ENCODE data around the gene POLR1A.

Gene POLR1A

DNA sequence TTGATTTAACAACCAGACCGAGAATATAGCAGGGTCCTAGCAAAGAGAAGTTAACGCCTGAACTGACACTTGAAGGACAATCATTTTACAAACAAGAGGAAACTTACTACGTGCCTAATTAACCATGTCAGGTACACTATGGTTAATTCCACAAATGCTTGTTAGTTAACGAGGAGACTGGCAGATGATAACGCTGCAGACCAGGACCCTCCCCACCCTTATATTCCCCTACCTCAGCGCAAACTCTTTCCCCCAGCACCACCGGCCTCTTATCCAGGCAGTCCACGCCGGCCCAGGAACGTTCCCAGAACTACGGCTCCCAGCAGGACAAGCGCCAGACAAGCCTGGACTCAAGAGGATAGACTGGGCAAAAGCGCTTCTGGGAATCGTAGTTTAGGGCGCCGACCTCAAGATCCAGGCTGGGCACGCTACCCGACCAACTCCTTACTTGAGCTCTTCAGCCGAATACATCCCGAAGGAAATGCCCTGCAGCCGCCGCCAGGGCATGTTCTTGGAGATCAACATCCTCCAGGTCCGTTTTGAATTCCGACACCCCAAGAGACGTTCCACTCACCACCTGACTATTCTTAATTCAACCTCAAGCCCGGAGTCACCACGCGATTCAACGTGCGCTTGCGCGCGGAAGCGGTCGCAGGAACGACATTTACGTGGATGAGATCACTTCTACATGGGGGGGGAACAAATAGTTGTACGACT lies at the start of gene POLR1A:
Gene POLR1A (minus strand): TSS at position 635 of the 717 bp plus-strand sequence. CDS start 110 bp downstream, at position 525.
- peak; percentile 82 to 85 for DNase-seq

DNA sequence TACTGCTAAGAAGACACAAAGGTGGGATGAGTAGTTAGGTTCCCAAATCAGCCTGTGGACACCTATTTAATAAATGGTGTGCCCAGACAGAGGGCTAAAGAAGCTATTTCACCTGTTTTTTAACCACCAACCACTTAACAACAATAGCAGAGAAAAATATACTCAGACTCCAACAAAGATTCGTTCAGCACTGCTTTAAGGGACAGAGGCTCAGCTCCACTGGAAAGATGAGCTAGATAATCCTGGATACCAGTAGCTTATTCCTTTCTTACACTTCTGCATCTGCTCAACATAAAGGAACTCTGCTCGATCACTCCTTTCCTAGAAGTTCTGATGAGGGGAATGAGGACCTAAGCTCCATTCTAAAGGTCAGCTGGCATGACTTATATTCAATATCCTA lies 44.8 kb upstream of the POLR1A start:
- DNase-seq: no peak

DNA sequence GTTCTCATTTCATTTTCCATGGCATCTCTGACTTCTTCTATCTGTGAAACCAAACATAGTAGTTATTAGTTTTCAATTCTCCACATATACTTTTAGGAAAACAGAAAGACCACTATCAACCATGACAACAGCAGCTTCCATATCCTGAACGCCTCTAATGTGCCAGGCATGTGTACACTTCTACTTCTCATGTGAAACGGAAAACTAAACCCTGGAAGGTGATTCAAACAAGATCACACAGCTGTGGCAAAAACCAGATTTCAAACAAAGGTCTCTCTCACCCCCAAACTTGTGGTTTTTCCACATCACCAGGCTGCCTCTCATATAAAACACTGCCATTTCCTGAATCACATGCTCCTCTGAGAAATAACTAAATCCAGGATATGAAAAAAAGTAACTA lies 42.1 kb upstream of the POLR1A start:
- no peak for DNase-seq

DNA sequence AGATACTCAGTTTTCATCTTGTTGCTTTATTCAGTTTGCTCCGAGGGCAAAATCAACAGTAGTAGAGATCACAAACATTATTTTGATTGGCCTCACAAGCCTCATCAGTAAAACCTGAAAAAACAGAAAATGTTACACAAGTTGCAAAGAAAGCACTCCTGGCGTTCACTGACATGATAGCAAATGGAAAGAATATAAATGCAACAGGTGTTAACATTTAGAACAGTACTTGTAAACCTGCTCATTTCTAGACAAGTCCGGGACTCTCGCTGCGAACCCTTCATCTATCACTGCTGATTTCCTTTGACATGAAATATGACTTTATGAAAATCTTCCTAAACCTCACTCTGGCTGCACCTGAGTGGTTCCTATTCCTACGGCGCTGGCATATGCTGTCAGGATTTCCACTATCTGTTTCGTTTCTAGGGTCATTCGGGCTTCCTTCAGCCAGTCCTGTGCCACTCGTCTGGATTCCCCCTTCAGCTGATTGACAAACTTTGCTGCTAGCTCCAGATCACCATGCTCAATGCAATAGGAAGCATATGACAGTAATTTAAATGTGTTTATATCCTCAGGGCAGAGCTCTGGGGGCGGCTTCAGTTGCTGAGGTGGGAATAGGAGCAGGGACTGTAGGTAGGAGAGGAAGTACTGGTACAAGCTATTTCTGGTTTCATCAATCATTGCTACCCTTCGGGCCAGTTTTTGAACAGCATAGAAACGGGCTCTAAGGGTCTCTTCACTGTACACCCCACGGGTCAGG lies 38.4 kb upstream of the POLR1A start:
- no peak for DNase-seq

DNA sequence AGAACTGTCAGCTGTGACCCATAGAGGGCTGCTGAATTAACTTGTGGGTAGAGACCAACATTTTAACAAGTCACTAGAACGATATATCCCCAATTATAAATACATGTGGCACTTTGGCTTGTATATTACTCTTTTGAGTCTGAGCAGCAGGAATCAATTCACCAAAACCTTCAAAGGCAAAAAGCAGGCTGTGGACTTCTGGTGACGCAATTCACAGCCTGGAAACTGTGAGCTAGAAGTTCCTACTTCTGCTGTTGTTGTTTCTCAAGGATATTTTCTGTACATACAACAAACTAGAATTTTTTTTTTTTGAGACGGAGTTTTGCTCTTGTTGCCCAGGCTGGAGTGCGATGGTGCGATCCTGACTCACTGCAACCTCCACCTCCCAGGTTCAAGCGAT lies 37.6 kb upstream of the POLR1A start:
- DNase-seq: no peak

DNA sequence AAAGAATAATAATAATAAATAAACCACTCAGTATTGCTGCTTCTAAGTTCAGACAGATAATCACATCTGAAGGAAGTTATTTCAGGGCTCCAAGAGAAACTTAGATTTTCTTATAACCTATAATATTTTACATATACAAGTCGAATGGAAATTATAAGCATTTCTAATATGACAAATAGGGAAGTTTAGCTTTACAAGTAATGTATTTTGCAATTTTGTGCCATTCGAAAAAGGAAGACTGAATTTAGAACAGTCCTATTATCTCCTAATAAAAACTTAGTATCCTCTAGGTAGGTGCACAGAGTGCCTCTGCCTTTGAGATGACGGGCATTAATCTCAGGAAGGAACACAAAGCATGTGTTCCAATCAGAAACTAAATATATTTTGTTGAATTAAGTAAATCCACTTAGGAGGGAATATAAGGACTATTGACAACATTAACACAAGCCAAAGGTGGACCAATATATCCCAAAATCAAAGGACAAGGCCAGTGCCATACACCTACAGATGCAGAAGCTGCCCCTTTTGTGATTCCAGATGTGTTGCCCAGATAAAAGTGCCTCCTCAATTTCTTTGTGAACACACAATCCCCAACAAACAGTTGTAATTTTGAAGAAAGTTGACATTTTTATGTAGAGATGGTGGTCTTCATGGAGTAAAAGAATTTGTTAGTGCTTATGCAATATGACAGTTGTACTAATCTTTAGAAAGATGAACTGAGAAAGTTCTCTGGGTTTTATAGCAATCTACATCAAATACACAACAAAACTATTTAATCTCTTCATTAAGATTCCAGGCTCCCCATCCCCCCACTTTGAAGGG lies 37.0 kb upstream of the POLR1A start:
- DNase-seq: no peak

DNA sequence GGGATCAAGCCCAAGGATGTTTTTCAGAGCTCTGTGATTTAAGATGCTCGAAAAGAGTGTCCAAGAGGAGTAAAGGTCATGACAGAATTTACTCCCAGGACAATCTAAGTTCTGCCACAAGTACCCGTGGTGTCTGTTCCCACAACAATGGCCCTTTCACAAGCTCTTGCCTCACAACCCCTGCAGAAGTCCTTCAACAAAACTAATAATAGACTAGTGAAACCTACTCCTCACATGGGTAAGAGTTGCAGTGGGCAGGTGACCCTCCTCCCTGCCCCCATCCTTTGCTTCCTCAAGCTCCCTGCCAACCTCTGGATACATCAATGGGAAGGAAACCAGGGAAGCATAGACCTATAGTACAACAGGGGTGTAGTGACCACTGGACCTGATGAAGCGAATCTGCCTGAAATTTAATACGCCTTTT lies 35.3 kb upstream of the POLR1A start:
- DNase-seq: no peak

DNA sequence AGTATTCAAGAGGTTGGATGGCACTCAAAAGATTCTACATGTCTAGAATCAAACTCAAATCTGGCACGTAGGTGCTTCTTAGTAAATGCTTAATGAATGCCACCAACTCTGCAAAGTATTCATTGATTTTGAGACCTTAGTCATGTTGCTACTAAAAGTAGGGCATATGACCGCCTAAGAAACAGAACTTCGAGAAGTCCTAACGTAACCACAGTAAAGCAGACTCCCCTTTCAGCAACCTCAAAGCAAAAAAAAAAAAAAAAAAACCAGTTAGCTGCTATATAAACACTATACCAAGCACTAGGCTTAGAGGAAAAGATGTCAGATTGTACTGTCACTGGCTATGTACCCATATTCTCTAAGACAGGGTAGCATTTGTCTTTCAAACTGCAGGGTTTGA lies 34.3 kb upstream of the POLR1A start:
- DNase-seq: no peak

DNA sequence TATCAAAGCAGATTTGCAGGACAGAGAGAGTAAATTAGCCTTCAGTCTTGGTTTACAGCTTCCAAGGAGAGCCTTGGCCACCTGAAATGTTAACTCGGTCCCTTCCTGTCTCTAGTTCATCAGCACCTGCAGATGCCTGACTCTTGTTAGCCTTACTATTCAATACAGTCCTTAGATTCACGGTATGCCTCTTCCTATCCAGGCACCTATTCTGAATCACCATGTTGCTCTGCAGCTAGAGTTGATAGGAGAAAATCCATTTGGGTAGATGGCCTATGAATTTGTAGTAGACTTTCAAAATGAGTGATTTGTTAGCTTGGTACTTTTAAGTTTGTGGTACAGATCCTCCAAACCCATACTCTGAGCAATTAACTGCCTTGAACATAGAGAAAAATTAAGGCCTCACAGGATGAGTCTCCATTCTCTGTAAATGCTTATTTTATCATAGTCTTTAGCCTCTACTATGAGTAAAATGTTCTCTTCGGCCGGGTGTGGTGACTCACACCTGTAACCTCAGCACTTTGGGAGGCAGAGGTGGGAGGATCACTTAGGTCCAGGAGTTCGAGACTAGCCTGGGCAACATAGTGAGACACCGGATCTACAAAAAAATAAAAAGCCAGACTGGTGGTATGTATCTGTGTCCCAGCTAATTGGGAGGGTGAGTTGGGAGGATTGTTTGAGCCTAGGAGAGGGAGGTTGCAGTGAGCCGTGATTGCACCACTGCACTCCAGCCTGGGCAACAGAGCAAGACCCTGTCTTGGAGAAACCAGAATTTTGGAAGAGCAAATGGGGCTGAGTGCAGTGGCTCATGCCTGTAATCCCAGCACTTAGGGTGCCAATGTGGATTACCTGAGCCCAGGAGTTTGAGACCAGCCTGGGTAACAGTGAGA lies 33.3 kb upstream of the POLR1A start:
- no peak for DNase-seq

DNA sequence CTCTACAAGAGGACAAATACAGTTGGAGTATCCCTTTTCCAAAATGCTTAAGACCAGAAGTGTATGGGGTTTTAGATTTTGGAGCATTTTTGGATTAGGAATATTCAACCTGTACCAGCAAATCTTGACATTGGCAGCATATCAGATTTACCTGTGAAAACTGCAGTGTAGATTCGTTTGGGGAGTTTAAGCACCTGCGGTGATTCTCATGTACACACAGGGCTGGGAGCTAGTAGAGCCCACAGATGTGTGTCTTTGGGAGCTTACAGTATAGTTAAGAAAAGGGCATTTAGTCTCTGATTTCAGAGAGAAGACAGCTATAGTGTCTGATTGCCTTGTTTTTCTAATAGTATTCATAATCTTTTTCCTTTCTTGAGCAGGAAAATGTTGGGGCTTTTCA lies 30.5 kb upstream of the POLR1A start:
- DNase-seq: no peak

DNA sequence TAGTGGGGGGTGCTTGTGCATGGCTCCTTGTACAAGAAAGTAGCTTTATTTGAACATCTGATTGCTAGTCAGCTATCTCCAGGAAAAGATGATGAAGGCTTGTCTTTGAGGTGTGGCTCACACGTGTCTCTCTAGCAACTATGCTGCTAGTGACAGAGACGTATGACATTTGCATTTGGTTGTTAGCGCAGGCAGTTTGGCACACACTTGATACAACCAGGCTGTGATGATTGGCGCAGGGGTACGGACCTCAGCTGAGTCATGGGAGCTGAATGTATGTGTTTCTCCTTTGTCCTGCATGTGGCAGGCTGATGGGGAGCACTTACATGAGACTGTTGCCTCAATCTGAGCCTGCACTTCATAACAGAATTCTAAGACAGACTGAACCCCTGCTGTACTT lies 30.0 kb upstream of the POLR1A start:
- no peak for DNase-seq

DNA sequence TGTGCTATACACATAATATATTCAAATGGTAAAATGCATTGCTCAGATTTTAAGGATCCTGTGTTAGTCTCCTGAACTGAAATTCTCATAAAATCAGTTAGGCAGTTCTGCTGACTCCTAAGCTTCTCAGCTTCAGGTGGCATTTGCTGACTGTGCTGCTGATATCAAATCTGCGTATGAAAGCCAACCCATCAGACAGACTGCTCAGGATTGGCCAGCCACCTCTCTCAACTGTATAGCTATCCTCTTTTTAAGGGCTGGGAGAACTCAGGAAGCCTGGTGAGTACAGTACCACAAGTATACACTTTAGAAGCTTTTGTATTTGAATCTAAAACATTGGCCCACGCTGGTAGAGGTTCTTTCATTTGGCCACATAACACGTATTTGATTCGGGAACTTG lies 29.0 kb upstream of the POLR1A start:
- DNase-seq: no peak

DNA sequence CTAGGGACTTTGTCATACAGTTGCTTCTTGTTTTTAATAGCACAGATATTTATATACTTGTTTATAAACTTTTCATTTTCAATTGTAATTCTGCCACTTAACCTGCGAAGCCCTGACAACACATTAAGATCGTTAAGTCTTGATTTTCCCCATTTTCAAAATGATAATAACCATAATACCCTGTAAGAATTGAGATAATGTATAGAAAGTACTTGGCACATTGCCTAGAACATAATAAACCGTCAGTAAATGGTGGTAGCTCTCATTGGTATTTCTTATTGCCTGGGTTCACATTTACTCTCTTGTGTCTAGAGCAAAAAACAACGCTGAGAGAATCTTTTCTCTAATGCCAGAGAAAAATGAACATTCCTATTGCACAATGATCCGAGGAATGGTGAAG lies 19.0 kb upstream of the POLR1A start:
- no peak for DNase-seq

DNA sequence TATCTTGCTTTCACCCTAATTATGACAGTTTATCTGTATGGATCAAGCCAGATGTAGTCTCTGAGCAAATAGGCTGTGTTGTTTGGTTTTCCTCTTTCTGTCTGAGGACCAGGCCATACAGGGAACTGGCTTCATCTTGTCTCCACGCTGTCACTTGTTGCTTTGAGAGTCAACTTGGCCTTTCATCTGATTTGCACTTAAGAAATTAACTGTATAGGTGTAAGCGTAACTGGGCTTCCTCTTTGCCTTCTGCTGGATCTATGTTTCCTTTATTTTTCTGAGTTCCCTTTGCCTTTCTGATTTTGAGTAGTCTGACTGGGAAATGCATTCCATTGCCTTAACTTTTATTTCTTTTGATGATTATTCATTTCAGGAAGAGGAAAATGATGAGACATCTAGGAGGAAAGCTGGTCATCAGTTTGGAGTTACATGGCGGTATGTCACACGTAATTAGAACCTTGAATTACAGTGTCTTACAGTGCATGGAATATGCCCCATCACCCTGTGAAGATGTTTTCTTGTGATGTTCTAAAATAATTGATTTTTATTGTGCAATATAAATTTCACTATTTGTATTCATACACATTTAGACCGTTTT lies 17.7 kb upstream of the POLR1A start:
- DNase-seq: no peak

DNA sequence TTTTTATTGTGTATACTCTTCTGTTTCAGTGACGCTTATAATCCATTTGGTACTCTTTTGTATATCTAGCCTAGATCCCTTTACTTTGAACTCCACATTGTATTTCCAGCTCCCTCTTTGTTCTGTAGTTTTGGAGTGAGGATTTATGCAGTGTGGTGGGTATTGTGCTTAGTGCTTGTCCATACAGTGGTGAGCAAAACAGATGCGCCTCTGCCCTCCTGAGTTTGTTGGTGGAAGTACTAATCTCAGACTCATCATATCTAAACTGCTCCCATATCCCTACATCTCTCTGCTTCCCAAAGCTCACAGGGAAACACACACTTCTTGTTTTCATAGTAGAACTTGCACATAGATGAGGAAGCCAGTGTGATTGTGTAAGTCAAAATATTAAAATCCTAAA lies 12.4 kb upstream of the POLR1A start:
- DNase-seq: no peak

DNA sequence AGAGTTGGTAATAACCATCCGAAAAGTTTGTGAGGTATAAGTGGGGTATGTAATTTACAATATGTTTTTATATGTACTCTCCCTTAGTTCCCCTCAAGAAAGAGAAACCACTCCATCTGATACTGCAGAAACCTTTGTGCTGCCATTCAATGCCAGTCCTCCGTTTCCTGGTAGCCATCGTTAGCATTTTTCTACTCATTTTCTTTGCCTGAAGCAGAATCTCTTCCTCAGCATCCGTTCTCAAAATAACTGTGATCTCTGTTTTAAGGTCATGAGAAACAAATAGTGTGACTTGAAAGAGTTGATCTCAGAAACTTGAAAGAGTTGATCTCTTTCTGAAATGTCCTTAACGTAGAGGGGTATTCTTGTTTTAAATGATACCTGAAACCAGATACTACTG lies 1.3 kb upstream of the POLR1A start:
- DNase-seq: no peak

DNA sequence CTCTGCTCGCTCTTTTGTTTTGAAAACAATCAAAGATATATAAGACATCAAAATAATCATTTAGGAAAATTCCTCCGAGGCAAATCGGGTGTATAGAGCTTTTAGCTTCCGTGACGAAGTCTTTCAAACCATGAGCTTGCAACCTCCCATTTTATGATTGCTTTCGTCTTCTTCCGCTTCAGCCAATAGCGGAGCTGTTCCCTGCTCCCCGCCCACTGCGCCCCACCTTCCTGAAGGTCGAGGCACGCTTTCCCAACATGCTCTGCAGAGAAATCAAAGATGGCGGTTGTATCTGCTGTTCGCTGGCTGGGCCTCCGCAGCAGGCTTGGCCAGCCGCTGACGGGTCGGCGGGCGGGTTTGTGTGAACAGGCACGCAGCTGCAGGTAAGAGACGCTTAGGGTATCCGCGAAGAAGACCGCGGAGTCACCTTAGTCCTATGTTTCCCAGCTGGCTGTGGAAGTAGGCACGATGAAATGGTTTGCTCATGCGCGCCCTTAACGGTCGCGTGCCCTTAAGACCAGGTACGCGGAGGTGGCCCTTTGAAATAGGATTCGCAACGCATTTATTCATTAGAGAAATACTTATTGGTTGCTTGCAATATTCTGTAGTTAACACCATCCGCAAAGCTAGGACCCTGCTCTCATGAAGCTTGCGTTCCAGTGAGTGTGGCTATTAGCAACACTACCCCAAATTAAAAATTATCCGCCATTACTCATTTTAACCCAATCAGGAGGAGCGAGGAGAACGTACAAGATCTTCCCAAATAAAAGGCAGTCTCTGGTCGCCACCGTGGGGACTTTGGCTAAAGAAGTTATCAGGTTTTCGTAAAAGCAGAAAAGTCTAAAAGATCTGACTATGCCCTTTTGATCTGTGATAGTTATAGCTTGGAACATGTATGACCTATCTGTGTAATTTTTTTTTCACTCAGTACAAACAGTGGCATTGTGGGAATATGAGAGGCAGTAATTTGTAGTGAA lies 571 bp upstream of the POLR1A start, which contains the start of gene PTCD3:
Gene PTCD3 (plus strand): TSS at position 267 of the 977 bp plus-strand sequence. CDS start 13 bp downstream, at position 280.
- DNase-seq: peak; percentile 92 to 93

DNA sequence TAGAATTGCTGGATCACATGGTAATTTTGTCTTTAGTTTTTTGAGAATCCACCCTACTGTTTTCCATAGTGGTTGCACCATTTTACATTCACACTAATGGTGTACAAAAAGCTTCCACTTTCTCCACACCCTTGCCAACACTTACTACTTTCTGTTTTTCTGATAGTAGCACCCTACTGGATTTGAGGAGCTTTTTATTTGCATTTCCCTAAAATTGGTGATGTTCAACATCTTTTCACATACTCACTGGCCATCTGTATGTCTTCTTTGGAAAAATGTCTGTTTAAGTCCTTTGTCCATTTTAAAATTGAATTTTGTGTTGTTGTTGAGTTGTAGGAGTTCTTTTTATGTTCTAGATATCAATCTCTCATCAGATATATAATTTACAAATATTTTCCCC lies 3.5 kb downstream of the POLR1A start:
- DNase-seq: no peak

DNA sequence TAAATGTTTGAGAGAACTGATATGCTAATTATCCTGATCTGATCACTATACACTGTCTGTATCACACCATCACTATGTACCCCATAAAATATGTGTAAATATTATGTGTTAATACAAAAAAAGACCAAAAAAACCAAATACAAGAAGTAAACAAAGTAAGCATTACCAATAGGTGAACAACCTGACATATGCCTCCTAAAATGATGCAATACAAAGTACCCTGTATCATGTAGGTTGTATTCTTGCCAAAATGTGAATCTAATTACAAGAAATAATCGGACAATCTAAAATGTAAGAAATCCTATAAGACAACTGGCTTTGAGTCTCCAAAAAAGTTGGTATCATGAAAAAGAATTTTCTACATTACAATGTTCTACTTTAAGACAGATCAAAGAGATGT lies 7.8 kb downstream of the POLR1A start:
- no peak for DNase-seq

DNA sequence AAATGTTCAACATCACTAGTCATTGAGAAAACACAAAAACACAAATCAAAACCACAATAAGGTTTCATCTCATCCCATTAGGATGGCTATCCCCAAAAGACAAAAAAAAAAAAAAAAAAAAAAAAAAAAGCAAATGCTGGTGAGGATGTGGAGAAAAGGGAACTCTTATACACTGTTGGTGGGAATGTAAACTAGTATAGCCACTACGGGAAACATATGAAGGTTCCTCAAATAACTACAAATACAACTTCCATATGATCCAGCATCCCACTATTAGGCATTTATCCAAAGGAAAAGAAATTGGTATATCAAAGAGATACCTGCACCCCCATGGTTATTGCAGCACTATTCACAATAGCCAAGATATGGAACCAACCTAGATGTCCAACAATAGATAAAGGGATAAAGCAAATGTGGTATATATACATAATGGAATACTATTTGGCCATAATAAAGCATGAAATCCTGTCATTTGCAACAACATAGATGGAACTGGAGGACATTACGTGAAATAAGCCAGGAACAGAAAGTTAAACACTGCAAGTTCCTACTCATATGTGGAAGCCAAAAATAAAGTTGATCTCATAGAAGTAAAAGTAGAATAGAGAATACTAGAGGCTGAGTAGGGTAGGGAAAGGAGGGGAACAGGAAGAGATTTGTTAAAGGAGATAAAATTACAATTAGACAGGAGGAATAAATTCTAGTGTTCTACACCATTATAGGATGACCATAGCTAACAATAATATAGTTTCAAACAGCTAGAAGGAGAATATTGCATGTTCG lies 8.4 kb downstream of the POLR1A start:
- DNase-seq: no peak

All from CD4-positive, alpha-beta T cell treated with Interleukin-1 beta for 1 hour (primary cell).